ENCODE results near the gene GRID2. TPM values are rescaled to one million over a fixed set of nuclear protein-coding genes. Genes with fewer than 3 reads are reported as not detected.

Gene GRID2
- total and polyA plus RNA-seq, 9 of the 15 experiments (the other 6 are each of a cell fraction or from before 2014, with no cell fraction given), result 0.04 TPM; not detected in 7

- CTCF ChIA-PET (ENCODE audit: low intra/inter-chr PET ratio), result no interaction called here
- intact Hi-C loops (cut with micrococcal nuclease), result no loop called here
- no peaks in the 10 kb centered on the region for H3K9me3 ChIP-seq (replicated peaks; ENCODE audit: control insufficient read depth, insufficient read depth, low read depth, low read length)
- ATAC-seq (no peak), FAIRE-seq (no peak), DNase-seq (ENCODE audit: extremely low read depth in 1 of 4, low spot score in 3 of 4) (no peak)
- H3K36me3 ChIP-seq (ENCODE audit: control insufficient read depth, insufficient read depth, low read length), result no peaks in the 10 kb centered on the region
- no peak overlapping the region for H3K4me2 ChIP-seq (ENCODE audit: insufficient read depth, low read length)
- no peak overlapping the region for H3K9ac ChIP-seq (ENCODE audit: insufficient read depth in 1 of 2, low read depth in 2 of 2, low read length in 2 of 2)
- in situ Hi-C loops (cut with MboI), result no loop called here
- 0% methylated on average over 1 of the region's 1 CpG for WGBS (ENCODE audit: insufficient coverage, low coverage, missing lambda C conversion rate)
- TF ChIP-seq MEF2A (IDR thresholded peaks at IDR 0.05; ENCODE audit: control insufficient read depth, low read depth, low read length) (no peak), ZFX (CRISPR knock-in tag; IDR thresholded peaks at IDR 0.05) (no peak), E2F1 (CRISPR knock-in tag; IDR thresholded peaks at IDR 0.05) (no peak), SMAD3 (CRISPR knock-in tag; conservative IDR thresholded peaks at IDR 0.05) (no peak), CHAMP1 (IDR thresholded peaks at IDR 0.05) (no peak), BRD4 (IDR thresholded peaks at IDR 0.05) (no peak), THRB (CRISPR knock-in tag; conservative IDR thresholded peaks at IDR 0.05) (no peak), ASH1L (IDR thresholded peaks at IDR 0.05; ENCODE audit: borderline replicate concordance, low read depth, partially characterized antibody) (no peak), MAZ (CRISPR knock-in tag; conservative IDR thresholded peaks at IDR 0.05 in 1 of 2, IDR thresholded peaks at IDR 0.05 in 1 of 2) (no peak), KDM5B (IDR thresholded peaks at IDR 0.05; ENCODE audit: insufficient replicate concordance, low read depth, low read length) (no peak), SFPQ (IDR thresholded peaks at IDR 0.05; ENCODE audit: low read depth, low read length) (no peak), CSDE1 (IDR thresholded peaks at IDR 0.05) (no peak)
- no peak overlapping the region for H3K27ac ChIP-seq (ENCODE audit: extremely low read depth, low read depth, low read length)
- no peak overlapping the region for H3K4me3 ChIP-seq
- BruUV-seq (replicated peaks), result no TSS peak
- no peaks in the 10 kb centered on the region for H3K79me2 ChIP-seq (ENCODE audit: control insufficient read depth, insufficient read depth, low read length)
- no peaks in the 10 kb centered on the region for H3K27me3 ChIP-seq (ENCODE audit: control insufficient read depth in 2 of 2, insufficient read depth in 2 of 2, low read length in 2 of 2)
- no peaks in the 10 kb centered on the region for H3K9me1 ChIP-seq (ENCODE audit: control insufficient read depth, insufficient read depth, low read length)
- no peak overlapping the region for H2AFZ ChIP-seq (ENCODE audit: low read depth, low read length)
- H4K20me1 ChIP-seq (replicated peaks; ENCODE audit: control insufficient read depth, insufficient read depth, low read length), result no peaks in the 10 kb centered on the region
- POLR2A ChIA-PET, result no interaction called here
- no peaks in the 10 kb centered on the region for H3K4me1 ChIP-seq (replicated peaks in 1 of 2; ENCODE audit: control insufficient read depth in 2 of 2, insufficient read depth in 2 of 2, low read length in 2 of 2)
Observed at GRCh38 chr4:93414041-93414550, 1110.3 kb downstream of the GRID2 start.
